Subcutaneous adipose tissue (tissue), 4 donors: ENCODE data around the gene FRS3. TPM values are rescaled to one million over a fixed set of nuclear protein-coding genes. Genes with fewer than 3 reads are reported as not detected.

Experiments
- total RNA-seq, 4 donors: library from RNA; depleted of rRNA; stranded (reverse); fragments of >200 nt; gene quantifications; one replicate each; pipeline ENCODE4 v1.1.0, GENCODE V29; 2016
- TF ChIP-seq, protein P1 (sequence below): fragments of 450-650 bp; IDR thresholded peaks from one replicate; pipeline ENCODE4 v1.5.1; 2016; ENCODE audit warnings: low read depth, mild to moderate bottlenecking, control low read depth, antibody characterized with exemption, moderate library complexity

FRS3 gene
- total RNA-seq, 4 donors from 2014 or later = 2.1 to 6.8 (median 3.6) TPM

DNA sequence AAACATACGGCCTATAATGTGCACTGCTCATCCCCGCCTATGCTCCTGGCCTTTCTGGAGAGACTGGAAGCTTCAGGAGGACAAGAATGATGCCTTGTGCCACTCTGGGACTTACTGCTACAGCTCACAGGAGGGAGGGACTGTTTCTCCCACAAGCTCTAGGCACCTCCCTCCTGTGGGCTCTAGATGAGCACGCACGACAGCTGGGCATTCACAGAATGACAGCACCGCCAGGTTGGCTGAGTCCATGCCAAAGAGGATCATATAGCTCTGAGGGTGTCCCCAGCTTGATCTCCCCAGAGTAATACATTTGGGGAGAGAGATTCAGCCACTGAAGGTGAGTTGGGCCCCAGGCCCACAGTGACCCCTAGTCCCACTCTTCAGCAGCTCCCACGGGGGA, 22.4 kb downstream of the FRS3 start:
- TF ChIP-seq, protein P1, sequence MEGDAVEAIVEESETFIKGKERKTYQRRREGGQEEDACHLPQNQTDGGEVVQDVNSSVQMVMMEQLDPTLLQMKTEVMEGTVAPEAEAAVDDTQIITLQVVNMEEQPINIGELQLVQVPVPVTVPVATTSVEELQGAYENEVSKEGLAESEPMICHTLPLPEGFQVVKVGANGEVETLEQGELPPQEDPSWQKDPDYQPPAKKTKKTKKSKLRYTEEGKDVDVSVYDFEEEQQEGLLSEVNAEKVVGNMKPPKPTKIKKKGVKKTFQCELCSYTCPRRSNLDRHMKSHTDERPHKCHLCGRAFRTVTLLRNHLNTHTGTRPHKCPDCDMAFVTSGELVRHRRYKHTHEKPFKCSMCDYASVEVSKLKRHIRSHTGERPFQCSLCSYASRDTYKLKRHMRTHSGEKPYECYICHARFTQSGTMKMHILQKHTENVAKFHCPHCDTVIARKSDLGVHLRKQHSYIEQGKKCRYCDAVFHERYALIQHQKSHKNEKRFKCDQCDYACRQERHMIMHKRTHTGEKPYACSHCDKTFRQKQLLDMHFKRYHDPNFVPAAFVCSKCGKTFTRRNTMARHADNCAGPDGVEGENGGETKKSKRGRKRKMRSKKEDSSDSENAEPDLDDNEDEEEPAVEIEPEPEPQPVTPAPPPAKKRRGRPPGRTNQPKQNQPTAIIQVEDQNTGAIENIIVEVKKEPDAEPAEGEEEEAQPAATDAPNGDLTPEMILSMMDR = no peak

DNA sequence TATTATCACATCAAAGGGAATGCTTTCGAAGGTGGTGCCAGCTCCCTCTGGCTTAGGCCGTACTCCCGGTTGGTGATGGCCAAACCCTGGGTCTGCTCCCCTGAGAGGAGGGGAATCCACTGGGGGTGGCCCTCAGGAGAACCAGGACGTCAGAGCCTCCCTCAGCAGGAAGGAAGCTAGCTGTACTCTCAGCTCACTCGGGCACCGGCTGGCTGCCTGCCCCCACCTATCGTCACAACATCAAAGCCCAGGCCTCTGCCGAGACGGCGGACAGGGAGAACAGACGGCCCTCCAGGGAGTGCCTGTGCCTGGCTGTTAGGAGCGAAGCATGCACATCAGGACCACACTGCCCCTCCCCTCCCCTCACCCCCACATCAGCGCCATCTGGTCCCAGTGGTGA, 23.3 kb downstream of the FRS3 start:
- TF ChIP-seq, protein P1 = no peak

DNA sequence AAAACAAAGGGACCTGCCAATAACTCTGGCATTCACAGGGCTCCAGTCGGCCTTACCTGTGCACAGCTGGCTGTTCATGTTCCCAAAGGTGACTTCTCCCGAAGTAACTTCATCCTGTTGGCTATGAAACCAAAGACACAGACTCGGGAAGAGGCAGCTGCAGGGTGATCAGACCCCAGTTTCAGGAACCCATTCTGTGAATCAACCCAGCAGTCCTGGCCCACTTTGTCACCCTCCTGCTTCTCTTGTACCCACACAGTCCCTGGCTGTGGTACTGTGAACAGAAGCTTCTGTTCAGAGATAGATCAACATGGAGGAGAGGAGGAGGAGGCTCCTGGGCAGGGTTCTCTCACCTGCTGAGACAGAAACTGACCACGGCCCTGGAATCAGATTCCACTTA, 23.8 kb downstream of the FRS3 start:
- TF ChIP-seq, protein P1 = no peak

DNA sequence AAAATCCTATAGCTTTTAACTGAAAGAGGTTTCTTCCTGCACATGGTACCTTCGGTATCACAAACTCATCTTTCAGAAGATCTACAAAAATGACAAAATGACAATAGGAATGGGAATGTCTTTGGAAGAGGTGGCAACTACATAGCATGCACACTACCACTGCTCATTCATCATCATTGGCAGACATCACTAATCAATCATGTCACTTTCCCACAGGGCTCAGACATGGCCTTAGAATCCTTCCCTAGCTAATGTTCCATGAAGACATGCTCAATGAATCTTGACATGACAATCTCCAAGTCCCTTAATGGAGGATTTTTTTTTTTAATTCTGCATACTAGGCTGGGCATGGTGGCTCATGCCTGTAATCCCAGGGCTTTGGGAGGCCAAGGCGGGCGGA, 29.3 kb downstream of the FRS3 start:
- TF ChIP-seq, protein P1 = no peak

DNA sequence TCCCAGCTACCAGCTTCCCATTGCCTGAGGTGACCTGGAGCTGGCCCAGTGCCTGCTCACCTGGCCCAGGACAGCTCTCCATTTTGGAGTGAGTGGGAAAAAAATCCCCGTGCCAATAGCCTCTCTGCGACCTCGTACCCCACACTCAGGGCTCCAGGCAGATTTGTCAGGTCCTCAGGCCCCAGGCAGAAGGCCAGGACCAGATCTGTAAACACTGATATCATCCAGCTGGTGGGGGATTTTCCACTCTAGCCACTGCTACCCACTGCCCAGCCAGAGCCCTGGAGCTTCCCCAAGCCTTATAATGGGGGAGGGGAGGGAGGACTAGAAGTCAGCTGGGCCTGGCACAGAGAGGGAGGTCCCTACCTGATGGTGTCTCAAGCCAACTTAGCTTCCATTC, 31.2 kb downstream of the FRS3 start:
- TF ChIP-seq, protein P1 = no peak

DNA sequence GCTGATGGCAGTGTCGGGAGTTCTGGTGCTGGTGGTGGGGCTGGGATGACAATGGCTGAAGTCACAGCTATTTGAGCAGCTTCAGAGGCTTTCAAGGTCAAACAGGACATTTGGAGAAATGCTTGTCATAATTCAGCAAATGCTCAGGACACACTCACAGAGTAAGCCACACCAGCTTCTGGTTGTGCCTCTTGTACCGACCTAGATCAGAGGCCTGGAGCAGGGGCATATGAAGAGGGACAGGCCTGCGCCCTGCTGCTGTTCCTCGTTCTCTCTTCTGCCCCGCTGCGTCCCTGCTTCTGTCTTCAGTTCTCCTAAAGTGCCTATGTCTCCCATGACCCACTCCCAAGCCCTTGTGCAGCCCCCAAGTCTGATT, 31.6 kb downstream of the FRS3 start:
- TF ChIP-seq, protein P1 = no peak

DNA sequence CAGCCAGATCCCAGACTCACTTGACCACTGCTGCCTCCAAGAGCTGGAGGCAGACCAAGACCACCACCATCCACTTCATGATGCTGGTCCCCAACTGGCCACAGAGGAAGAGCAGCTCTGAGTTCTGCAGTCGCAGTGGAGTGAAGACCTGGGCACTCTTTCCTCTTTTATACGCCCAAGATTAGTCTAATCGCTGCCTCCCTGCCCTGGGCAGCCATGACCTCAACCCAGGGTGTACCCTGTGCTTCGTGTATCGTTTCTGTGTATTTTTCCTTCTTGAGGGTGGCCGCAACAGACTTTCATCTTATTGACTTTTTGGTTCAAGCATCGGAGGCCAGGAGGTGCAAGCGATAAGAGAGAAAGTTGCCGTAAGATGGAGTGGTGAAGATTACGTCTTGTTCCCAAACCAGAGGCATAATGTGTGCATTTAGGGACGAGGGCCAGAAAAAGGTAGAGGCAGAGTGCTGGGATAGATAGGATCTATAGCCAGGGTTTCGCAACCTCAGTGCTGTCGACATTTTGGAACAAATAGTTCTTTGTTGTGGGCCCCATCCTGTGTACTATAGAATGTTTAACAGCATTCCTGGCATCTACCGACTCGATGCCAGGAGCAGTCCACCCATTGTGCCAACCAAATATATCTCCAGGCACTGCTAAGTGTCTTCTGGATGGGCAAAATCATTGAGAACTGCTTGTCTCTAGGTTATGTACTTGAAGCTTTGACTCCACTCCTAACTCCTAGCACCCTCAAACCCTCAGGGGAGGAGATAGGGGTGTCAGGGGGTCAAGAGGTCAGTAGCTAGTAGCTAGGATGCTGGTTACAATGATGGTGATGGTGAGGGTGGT, 32.2 kb downstream of the FRS3 start, which contains the start of gene PGC:
PGC (minus strand) TSS at position 142 of the 846 bp plus-strand sequence; CDS start at position 79, 63 bp downstream.
- TF ChIP-seq, protein P1 = no peak
